NT2/D1 (cell line): ENCODE results near the gene TRIP6.

Experiments
- DNase-seq: peaks from one replicate; pipeline ENCODE4 v3.0.0-alpha.2; 2011; ENCODE audit warnings: low read depth, low spot score
- H3K27me3 ChIP-seq: 2 replicates; pipeline ENCODE4 v1.6.0; 2011; ENCODE audit warnings: mild to moderate bottlenecking; ENCODE audit not compliant: insufficient read length, insufficient read depth
- H3K36me3 ChIP-seq: 2 replicates; pipeline ENCODE4 v1.6.1; 2011; ENCODE audit warnings: mild to moderate bottlenecking, low read length, mixed read lengths; ENCODE audit not compliant: insufficient read depth, insufficient read length
- H3K4me1 ChIP-seq: 2 replicates; pipeline ENCODE4 v1.5.1; 2011; ENCODE audit not compliant: insufficient read depth, insufficient read length
- H3K4me3 ChIP-seq: 2 replicates; pipeline ENCODE4 v1.5.1; 2011; ENCODE audit warnings: low read depth; ENCODE audit not compliant: insufficient read length
- H3K9ac ChIP-seq: 2 replicates; pipeline ENCODE4 v1.6.0; 2011; ENCODE audit warnings: low read depth; ENCODE audit not compliant: insufficient read length
- H3K9me3 ChIP-seq: 2 replicates; pipeline ENCODE4 v1.5.1; 2011; ENCODE audit warnings: mild to moderate bottlenecking, low read length; ENCODE audit not compliant: insufficient read depth
- SUZ12 ChIP-seq: IDR thresholded peaks from 2 replicates; pipeline ENCODE4 v1.6.1; 2011; ENCODE audit not compliant: insufficient read length, insufficient read depth; ENCODE audit errors: extremely low read depth
- YY1 ChIP-seq: IDR thresholded peaks from 2 replicates; pipeline ENCODE4 v1.6.1; 2011; ENCODE audit not compliant: insufficient read length, insufficient read depth
- ZNF274 ChIP-seq: IDR thresholded peaks from 2 replicates; pipeline ENCODE4 v1.6.1; 2011; ENCODE audit warnings: mild to moderate bottlenecking, low read depth, low read length

Gene TRIP6

DNA sequence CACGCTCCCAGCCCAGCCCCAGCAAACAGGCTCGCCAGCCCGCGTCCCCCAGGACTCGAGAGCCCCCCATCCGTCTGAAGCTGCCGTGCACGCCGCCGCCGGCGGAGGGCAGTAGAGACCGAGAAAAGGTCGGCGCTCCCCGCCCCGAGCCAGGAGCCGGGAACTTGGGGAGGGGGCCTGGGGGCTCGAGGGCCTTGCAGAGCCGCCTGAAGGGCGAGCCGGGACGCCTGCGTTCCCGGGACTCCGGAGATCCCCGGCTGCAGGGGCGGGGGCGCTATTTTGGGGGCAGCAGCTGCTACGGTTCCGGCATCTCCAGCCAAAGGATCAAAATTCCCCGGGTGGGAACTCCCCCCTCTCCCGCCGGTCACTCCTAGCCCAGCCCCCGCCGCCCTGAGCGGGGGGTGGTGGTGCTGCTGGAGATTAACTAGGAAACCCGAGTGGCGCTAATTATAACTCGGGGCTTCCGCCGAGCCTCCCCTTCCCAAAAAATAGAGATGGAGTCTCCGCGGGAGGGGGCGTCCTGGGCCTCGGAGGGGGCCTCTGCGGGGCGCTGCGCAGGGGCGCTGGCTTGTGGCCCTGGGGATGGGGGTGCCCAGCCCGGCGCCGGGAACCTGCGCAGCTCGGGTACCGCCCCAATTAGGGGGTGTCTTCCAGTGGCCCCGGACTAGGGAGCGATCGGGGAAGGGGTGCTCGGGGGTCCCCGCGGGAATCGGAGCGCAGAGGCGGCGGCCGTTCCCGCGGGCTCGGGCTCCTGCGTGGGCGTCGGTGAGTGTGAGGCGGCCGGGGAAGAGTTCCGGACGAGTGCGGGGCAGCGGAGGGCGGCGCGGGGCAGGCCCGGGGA lies 27.9 kb downstream of the TRIP6 start:
- peak overlapping the region; percentile 55 for H3K4me3 ChIP-seq
- peaks cover 8% of the 10 kb centered on the region for H3K4me1 ChIP-seq
- H3K9me3 ChIP-seq, result no peaks in the 10 kb centered on the region
- peak; percentile 56 for DNase-seq
- peak overlapping the region; percentile 70 for H3K9ac ChIP-seq
- H3K36me3 ChIP-seq, result peaks cover 15% of the 10 kb centered on the region
- H3K27me3 ChIP-seq, result peaks cover 9% of the 10 kb centered on the region
- TF ChIP-seq YY1, result no peak
- no peak for TF ChIP-seq ZNF274
- no peak for TF ChIP-seq SUZ12

DNA sequence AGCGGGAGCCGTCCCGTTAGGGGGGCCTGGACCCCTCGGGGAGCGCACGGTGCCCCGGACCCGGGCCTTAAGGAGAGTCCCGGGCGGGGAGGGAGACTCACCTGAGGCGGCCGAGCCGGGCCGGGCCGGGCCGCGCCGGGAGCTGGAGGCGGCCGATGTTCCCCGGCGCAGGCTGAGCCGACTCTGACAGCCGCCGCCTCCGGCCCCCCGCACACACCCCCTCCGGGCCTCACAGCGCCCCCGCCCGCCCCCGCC lies 28.4 kb downstream of the TRIP6 start, which contains the start of gene ACHE:
Gene ACHE, minus strand, starts transcription at position 188 of the 255 bp plus-strand sequence. CDS start 1,656 bp downstream, outside the sequence.
- H3K36me3 ChIP-seq, result peaks cover 15% of the 10 kb centered on the region

DNA sequence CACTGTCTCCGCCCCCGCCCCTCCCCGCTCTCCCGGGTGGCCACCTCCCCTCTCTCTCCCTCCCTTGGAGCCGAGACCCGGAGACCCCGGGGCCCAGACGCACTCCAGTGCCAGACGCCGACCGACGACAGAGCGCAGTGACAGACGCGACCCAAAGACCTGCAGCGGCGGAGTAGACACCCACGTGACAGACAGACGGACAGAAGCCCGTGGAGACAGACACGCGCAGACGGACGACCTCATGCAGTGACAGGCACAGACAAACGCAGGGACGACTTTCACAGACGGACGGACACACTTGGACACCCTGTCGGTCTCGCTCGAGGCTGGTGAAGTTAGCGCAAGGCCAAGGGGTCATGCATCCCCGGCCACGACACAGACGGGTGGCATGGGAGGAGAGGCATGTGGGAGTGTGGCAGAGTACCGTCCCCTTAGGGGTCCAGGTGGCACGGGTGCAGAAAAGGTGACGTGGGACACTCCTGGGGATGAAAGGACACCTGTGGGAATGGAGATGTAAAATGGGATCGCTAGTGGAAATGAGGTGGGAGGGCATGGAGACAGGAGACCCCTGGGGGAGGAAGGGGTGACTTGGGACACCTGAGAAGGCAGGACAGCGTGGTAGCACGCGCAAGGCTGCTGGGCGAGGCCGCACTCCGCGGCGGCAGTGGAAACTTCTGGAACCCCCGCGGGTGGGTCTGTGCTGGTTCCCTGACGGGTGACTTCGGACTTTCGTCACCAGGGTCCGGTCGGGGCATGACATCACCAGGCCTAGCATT lies 29.0 kb downstream of the TRIP6 start:
- TF ChIP-seq YY1 (no peak), SUZ12 (no peak), ZNF274 (no peak)
- Histone ChIP-seq H3K4me3 (peak overlapping the region; percentile 46), H3K9me3 (no peaks in the 10 kb centered on the region), H3K9ac (peak overlapping the region; percentile 75), H3K4me1 (peaks cover 8% of the 10 kb centered on the region), H3K27me3 (peaks cover 9% of the 10 kb centered on the region), H3K36me3 (peaks cover 15% of the 10 kb centered on the region)
- no peak for DNase-seq

More for the DNA sequence above, 28.4 kb downstream of the TRIP6 start, which contains the start of gene ACHE:
- H3K4me3 ChIP-seq, result peak within 1 kb of the TSS; percentile 55
- H3K9ac ChIP-seq, result peak within 1 kb of the TSS; percentile 75
- H3K4me1 ChIP-seq, result peaks cover 8% of the 10 kb centered on the region
- DNase-seq, result no peak
- no peaks in the 10 kb centered on the region for H3K9me3 ChIP-seq
- peaks cover 9% of the 10 kb centered on the region for H3K27me3 ChIP-seq
- TF ChIP-seq ZNF274, result no peak
- TF ChIP-seq YY1, result no peak
- no peak for TF ChIP-seq SUZ12

DNA sequence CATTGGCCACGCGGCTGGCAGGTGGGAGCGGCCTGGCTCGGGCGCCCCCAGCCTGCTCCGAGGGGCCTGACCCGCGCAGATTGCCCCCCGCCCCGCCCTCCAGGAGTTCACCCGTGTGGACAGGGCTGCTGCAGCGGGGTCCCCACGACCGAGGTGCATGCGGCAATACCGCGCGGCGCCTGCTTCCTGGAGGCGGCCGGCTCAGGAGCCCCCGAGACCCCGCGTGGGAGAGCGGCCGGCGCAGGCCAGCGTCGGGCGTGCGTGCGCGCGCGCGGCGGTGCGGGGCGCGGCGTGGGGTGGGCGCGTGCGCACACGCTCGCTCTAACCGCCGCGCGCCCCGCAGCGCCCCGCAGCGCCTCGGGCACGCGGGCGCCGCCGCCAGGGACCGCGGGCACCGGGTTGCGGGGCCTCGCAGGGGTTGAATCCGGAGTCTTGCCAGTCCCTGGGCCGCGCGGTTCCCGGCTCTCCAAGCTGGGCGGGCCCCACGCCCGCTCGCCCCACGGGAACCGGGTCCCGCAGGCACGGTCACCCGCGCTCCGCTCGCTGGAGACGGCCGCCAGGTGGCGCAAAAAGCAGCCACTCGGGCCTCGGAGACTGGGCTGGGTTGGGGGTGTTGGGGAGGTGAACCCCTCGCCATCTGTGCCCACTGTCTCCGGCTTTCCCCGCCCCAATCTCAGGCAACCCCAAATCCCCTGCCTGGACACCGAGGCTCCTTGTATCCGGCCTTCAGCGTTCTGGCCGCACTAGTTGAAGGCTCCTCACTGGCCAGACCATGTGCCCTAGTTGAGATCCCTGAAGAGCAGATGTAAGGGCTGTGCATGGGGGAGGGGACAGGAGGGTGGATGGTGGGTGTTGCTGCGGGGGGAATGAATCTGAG lies 29.8 kb downstream of the TRIP6 start:
- Histone ChIP-seq H3K36me3 (peaks cover 15% of the 10 kb centered on the region), H3K4me1 (peaks cover 8% of the 10 kb centered on the region), H3K9ac (peak overlapping the region; percentile 67), H3K9me3 (no peaks in the 10 kb centered on the region), H3K27me3 (peaks cover 9% of the 10 kb centered on the region), H3K4me3 (peak overlapping the region; percentile 46)
- DNase-seq, result no peak
- TF ChIP-seq YY1, result no peak
- TF ChIP-seq ZNF274, result no peak
- TF ChIP-seq SUZ12, result no peak

DNA sequence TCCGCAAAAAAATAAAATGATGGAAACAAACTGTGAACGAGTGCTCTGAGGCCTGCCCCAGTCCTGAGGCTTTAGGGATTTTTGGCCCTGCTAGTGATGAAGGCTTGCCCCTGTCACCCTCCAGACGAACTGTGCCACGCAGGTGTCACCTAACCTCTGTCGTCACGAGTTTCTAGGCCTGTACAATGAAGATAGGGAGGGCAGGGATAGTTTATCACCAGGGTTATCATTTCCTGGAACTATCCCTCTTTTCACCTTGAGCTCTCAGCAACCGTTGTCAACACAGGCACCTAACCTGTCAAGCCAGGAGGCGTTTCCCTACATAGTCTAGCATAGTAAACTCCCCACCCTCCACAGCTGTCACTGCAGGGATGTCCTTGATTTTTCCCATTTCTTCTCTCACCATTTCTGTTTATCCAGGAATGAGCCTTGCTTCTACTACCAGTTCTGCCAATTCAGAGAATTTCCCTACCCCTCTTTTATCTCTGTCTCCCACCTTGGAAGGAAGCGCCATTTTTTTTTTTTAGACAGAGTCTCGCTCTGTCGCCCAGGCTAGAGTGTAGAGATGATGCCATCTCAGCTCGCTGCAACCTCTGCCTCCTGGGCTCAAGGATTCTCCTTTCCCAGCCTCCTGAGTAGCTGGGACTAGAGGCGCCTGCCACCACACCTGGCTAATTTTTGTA lies 30.7 kb downstream of the TRIP6 start:
- DNase-seq, result no peak
- Histone ChIP-seq H3K27me3 (peaks cover 9% of the 10 kb centered on the region), H3K4me1 (peaks cover 8% of the 10 kb centered on the region), H3K9me3 (no peaks in the 10 kb centered on the region), H3K9ac (no peak overlapping the region), H3K4me3 (no peak overlapping the region), H3K36me3 (peaks cover 8% of the 10 kb centered on the region)
- no peak for TF ChIP-seq ZNF274

DNA sequence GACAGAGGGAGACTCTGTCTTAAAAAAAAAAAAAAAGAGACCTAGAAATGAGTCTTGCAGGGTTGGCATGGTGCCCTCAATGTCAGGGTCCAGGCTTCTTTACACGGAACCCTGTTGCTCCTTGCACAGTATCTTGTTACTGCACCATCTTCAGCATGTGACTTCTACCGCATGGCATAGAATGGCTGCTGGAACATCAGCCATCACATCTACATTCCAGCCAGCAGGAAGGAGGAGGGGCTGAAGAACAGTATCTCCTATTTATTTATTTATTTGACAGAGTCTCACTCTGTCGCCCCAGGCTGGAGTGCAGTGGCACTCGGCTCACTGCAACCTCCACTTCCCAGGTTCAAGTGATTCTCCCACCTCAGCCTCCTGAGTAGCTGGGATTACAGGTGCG lies 32.2 kb downstream of the TRIP6 start:
- H3K36me3 ChIP-seq, result no peaks in the 10 kb centered on the region
- no peak for TF ChIP-seq ZNF274
- no peak for TF ChIP-seq SUZ12
- TF ChIP-seq YY1, result no peak
- no peak overlapping the region for H3K4me3 ChIP-seq
- DNase-seq, result no peak
- H3K4me1 ChIP-seq, result peaks cover 5% of the 10 kb centered on the region
- H3K9me3 ChIP-seq, result no peaks in the 10 kb centered on the region
- no peak overlapping the region for H3K9ac ChIP-seq
- H3K27me3 ChIP-seq, result peaks cover 9% of the 10 kb centered on the region
